Stimulated activated CD4-positive, alpha-beta T cell treated with anti-CD3 and anti-CD28 coated beads, Interleukin-2, amount 100 ng/mL, for 48 hours (primary cell): ENCODE data around the gene FOXO3B.
"Not testable (repeated sequence)": the region's sequence is repeated elsewhere in the genome, so short reads cannot be mapped to it uniquely, and the experiment has no call there.

ENCODE experiments used
- DNase-seq, 2 donors: peaks; one replicate each; pipeline ENCODE4 v3.0.0-alpha.2; 2020

FOXO3B gene

GRCh38 chr17:18681767-18682571 is at the start of gene FOXO3B:
Gene FOXO3B, minus strand, starts transcription at chr17:18682314. Its CDS starts 663 bp downstream, at chr17:18681651.
- peak; percentile 48 to 67 for DNase-seq

DNA sequence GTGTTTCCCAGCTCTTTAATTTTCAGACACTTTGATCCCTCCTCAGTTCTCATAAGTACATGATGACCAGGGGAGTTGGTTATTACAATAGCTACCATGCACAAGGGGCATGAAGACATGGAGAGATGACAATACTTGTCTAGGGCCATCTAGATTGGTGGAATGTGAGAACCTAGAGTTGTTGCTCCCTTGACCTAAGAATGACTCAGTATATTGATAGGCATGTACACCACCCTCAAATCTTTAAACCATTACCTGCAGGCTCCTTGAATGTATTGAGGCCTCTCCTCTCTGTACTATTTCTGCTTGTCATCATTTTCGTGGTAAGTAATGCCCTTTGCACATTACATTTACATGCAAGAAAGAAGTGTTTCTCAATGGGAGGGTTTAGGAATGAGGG is 41.4 kb upstream of the FOXO3B start:
- DNase-seq, result not testable (repeated sequence)

DNA sequence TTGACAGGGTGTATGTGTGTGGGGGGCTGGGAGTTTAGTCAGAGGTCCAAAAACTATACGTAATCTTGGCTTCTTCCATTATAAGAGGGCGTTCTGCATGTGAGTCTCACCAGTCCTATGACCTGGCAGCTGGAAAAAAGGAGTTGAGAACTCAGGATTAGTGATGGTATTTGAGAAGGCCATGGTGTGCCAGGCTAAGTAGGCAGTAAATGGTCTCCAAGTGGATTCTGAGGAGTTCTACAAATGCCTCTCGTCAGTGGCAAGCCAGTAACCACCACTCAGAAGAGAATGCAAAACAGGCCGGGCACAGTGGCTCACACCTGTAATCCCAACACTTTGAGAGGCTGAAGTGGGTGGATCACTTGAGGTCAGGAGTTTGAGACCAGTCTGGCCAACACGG is 40.5 kb upstream of the FOXO3B start:
- DNase-seq, result not testable (repeated sequence)

DNA sequence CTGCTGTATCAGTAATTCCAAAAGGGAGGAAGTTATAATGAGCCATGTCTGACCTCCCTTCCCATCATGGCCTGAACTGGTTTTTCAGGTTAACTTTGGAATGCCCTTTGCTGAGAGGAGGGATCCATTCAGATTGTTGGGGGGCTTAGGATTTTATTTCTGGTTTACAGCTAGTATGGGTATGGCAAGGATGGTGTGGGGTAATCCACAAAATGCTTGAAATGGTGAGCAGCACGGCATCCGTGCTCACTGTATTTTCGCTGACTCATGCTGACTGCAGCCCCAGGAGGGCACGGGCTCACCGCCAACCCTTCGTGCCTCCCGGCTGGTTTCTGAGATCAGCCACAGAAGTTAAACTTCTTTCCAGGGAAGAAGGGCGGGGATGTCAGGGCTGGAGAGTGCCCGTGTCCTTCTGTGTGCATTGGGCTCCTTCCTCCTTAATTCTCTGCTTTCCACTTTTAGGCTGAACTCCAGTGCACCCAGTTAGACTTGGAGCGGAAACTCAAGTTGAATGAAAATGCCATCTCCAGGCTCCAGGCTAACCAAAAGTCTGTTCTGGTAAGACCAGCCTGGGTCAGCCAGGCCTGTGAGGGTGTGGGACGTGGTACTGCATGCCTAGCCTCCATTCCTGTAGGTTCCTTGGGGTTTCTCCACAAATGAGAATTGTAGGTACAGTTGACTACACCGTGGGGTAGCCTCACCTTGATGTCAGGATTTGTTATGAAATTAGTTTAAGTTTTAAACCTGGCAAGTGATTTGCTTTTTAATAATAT is 39.8 kb upstream of the FOXO3B start:
- DNase-seq, result not testable (repeated sequence)

DNA sequence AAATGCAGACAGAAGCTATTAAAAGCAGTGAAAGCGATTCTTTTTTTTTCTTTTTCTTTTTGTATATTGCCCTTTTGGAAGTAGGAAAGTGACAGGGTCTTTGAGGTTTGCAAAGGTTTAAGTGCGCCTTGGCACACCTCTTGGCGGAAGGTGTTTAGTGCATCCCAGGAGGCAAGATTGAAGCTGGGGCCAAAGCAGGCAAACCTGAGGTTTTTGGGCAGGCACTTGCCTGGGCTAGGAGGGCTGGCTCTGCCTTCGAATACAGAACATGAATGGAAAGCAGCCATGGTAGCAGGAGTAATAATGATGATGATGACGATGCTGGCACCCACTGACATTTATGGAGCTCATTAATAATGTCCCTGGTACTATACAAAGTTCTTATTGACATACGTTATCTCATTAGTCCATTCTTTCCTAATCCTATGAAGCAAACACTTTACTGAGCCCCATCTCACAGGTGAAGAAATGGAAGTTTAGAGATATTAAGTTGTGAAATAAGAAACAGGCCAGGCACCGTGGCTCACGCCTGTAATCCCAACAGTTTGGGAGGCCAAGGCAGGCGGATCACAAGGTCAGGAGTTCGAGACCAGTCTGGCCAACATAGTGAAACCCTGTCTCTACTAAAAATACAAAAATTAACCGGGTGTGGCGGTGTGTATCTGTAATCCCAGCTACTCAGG is 37.5 kb upstream of the FOXO3B start:
- DNase-seq, result not testable (repeated sequence)

DNA sequence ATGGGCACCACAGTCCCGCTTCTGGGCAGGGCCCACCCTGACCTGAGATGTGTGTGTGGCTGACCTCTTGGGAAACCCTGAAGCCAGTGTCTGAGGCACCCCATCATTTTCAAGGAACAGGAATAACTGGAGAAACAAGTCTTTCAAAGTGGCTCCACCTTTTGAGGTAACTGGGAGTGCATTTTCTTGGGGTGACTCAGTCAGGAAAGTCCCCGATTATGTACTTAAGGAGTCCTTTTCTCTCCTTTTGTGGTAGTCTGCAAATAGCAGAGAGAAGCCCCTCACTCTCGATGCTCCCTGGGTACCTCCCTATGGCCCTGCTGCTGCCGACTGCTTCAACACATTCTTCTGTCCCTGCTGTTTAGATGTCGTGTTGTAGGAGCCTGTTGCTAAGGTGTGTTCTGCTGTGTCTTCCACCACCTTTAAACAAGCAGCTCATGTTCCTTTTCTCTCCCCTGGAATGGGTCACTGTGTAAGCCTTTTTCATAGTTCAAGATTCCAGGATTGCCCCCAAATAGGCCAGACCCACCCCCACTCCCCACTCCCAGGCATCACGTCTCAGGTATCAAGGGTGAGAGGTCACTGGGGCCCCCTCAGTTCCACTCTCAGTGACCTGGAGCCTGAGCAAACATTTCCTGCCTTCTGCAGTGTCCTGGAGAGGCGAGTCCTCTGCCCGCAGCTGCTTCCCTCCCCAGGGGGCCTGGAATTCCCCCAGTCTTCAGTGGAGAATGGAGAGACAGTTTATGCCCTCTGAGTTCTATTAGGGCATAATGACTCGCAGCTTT is 36.7 kb upstream of the FOXO3B start:
- DNase-seq, result not testable (repeated sequence)

DNA sequence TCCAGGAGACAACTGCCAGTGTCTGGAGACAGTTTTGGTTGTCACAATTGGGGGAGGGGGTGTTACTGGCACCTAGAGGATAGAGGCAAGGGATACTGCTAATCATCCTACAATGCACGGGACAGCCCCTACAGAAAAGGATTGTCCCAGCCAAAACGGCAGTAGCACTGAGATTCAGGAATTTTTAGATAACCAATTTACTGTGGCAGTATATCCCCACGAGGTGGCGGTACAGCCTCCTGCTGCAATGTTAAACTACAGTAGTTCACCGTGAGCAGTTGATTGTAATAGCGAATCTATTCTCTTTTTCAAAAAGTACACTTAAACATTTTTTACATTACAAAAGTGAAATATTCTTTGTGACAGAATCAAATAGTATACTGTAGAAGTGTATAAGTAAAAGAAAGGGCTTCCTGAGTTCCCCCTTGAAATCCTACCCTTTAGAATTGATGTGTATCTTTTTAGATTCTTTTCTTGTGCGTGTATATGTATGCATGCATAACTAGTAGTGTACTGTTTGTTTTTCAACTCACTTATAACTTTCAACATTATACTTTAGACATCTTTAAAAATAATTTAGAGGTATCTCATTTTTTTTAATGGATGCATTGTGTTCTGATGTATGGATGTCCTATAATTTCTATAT is 30.4 kb upstream of the FOXO3B start:
- DNase-seq, result peak; percentile 50 to 54

DNA sequence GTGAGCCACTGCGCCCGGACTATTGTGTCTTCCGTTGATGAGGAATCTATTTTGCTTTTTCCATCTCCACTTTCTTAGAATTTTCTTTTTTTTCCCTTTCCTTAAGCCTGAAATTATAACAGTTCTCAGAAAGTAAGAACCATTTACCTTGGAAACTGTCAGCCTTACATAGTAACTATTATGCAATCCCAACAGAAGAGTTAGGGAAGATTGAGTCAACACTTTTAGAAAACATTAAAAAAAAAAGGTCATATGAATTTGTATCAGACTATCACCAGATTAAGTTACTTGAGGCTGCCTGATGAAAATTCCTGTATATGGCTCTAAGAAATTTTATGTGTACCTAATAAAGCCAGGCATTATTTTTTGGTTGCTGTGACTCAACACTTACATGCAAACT is 26.1 kb upstream of the FOXO3B start:
- DNase-seq, result not testable (repeated sequence)

GRCh38 chr17:18705955-18706354 is 23.8 kb upstream of the FOXO3B start:
- DNase-seq, result not testable (repeated sequence)

DNA sequence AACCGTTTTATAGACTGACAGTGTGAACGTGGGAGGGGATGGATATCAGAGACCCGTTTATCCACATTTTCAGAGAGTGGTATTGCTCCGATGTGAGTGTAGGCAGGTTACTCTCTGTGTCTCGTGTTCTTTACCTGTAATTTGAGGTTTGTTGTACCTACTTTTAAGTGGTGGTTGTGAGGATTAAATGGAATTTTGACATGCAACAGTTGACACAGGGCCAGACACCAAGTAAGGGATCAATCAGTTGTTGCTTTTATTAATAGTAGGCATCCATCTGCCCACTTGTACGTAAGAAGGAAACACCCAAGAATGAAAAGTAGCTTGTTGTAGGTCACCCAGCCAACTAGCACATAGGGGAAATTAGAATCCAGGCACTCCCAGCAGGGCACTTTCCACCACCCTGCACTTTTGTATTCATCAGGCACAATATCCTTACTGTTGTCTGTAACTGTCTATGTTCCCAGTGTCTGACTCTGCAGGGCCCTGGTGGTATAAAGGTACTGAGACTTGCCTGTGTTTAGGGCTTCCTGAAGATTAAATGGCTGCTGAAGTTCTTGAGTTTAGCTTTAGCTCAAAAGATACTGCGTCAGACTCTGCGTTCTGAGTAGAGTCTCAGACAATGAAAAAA is 16.5 kb upstream of the FOXO3B start:
- DNase-seq, result not testable (repeated sequence)

GRCh38 chr17:18695143-18695542 is 13.0 kb upstream of the FOXO3B start:
- not testable (repeated sequence) for DNase-seq

GRCh38 chr17:18682668-18683067 is 554 bp upstream of the FOXO3B start:
- not testable (repeated sequence) for DNase-seq

DNA sequence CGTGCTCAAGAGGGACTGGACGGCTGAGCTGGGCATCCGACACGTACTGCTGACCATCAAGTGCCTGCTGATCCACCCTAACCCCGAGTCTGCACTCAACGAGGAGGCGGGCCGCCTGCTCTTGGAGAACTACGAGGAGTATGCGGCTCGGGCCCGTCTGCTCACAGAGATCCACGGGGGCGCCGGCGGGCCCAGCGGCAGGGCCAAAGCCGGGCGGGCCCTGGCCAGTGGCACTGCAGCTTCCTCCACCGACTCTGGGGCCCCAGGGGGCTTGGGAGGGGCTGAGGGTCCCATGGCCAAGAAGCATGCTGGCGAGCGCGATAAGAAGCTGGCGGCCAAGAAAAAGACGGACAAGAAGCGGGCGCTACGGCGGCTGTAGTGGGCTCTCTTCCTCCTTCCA is 4.7 kb downstream of the FOXO3B start:
- not testable (repeated sequence) for DNase-seq

GRCh38 chr17:18676928-18677327 is 5.2 kb downstream of the FOXO3B start:
- not testable (repeated sequence) for DNase-seq

- DNase-seq, result not testable (repeated sequence)
Observed at GRCh38 chr17:18672395-18673227, 9.5 kb downstream of the FOXO3B start.

- DNase-seq, result not testable (repeated sequence)
Observed at GRCh38 chr17:18668625-18669024, 13.5 kb downstream of the FOXO3B start.

DNA sequence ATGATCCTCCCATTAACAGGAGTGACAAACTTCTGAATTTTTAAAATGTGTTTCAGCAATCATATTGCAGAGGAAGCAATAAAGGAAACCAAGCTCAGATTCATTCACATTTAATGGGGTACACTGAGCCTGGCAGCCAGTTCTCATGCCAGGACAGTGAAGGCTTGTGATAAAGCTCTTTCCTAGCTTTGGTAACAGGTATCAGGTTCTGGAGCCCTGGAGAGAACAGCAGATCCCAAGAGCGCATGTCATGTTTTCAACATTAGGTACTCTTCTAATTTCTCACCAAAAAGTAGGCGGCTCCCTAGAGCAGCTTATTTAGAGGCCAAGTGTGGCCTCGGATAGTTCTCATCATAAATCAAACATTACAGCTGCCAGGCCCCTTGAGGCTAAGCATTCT is 14.6 kb downstream of the FOXO3B start:
- DNase-seq, result not testable (repeated sequence)

GRCh38 chr17:18666326-18666725 is 15.8 kb downstream of the FOXO3B start:
- DNase-seq, result not testable (repeated sequence)

GRCh38 chr17:18661924-18662624 is 20.0 kb downstream of the FOXO3B start:
- not testable (repeated sequence) for DNase-seq

DNA sequence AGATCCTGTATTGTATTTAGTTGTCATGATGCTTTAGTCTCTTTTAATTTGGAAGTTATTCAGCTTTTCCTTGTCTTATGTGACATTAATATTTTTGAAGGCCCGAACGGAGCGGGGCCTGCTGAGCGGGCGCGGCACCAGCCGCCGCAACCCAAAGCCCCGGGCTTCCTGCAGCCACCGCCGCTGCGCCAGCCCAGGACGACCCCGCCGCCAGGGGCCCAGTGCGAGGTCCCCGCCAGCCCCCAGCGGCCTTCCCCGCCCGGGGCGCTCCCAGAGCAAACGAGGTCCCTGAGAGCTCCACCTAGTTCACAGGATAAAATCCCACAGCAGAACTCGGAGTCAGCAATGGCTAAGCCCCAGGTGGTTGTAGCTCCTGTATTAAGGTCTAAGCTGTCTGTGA is 32.0 kb downstream of the FOXO3B start:
- DNase-seq, result not testable (repeated sequence)
